ENCODE data around the gene BTBD7. TPM values are rescaled to one million over a fixed set of nuclear protein-coding genes. Genes with fewer than 3 reads are reported as not detected.

BTBD7 gene
- total RNA-seq, 2 donors from 2014 or later, result 16.3 to 25.1 TPM

GRCh38 chr14:93306812-93307211, 26.0 kb downstream of the BTBD7 start:
- H3K9me3 ChIP-seq, result no peaks in the 10 kb centered on the region
- H3K4me1 ChIP-seq, result peaks cover 20% of the 10 kb centered on the region
- no peak for ATAC-seq
- intact Hi-C loops (cut with DNase I), result no loop called here
- no peak overlapping the region for H3K27ac ChIP-seq
- no peaks in the 10 kb centered on the region for H3K36me3 ChIP-seq (replicated peaks in 1 of 2; ENCODE audit: insufficient read depth in 1 of 2, low read depth in 2 of 2)
- no peaks in the 10 kb centered on the region for H3K27me3 ChIP-seq
- no peak for DNase-seq
- H3K4me3 ChIP-seq, result no peak overlapping the region
- TF ChIP-seq POLR2A (IDR thresholded peaks at IDR 0.05), result no peak
- TF ChIP-seq, protein P1, sequence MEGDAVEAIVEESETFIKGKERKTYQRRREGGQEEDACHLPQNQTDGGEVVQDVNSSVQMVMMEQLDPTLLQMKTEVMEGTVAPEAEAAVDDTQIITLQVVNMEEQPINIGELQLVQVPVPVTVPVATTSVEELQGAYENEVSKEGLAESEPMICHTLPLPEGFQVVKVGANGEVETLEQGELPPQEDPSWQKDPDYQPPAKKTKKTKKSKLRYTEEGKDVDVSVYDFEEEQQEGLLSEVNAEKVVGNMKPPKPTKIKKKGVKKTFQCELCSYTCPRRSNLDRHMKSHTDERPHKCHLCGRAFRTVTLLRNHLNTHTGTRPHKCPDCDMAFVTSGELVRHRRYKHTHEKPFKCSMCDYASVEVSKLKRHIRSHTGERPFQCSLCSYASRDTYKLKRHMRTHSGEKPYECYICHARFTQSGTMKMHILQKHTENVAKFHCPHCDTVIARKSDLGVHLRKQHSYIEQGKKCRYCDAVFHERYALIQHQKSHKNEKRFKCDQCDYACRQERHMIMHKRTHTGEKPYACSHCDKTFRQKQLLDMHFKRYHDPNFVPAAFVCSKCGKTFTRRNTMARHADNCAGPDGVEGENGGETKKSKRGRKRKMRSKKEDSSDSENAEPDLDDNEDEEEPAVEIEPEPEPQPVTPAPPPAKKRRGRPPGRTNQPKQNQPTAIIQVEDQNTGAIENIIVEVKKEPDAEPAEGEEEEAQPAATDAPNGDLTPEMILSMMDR (IDR thresholded peaks at IDR 0.05), result no peak

DNA sequence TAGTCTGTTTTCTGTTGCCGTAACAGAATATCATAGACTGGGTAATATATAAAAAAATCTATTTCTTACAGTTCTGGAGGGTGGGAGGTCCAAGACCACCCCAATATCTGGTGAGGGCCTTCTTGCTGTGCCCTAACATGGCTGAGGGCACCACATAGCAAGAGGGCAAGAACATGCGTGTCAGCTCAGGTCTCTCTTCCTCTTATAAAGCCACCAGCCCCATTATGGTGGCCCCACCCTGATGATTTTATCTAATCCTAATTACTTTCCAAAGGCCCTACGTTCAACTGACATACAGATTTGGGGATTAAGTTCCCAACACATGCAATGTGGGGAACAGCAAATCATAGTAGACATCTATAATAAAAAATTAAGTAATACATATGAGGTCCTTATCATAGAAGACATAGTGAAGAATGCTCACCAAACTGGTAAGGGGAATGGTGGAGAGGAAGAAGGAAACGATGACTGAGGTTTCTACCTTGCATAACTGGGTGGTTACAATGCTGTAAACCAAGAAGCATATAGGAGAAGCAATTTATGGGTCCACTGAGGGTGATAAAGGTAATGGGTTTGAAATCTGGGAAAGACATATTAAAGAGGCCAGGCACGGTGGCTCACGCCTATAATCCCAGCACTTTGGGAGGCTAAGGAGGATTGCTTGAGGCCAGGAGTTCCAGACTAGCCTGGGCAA, 27.0 kb downstream of the BTBD7 start:
- H3K27ac ChIP-seq, result no peak overlapping the region
- H3K4me1 ChIP-seq, result peaks cover 23% of the 10 kb centered on the region
- no peaks in the 10 kb centered on the region for H3K27me3 ChIP-seq
- TF ChIP-seq POLR2A (IDR thresholded peaks at IDR 0.05), result no peak
- TF ChIP-seq, protein P1 (IDR thresholded peaks at IDR 0.05), result no peak
- no peak for DNase-seq
- ATAC-seq, result no peak
- no peaks in the 10 kb centered on the region for H3K9me3 ChIP-seq
- intact Hi-C loops (cut with DNase I), result no loop called here
- 84 to 93% methylated on average over 6 of the region's 6 CpGs for WGBS, 2 donors
- no peak overlapping the region for H3K4me3 ChIP-seq
- H3K36me3 ChIP-seq (replicated peaks in 1 of 2; ENCODE audit: insufficient read depth in 1 of 2, low read depth in 2 of 2), result no peaks in the 10 kb centered on the region

GRCh38 chr14:93304771-93305170, 28.1 kb downstream of the BTBD7 start:
- no peaks in the 10 kb centered on the region for H3K9me3 ChIP-seq
- DNase-seq (no peak), ATAC-seq (no peak)
- H3K27me3 ChIP-seq, result no peaks in the 10 kb centered on the region
- WGBS, 2 donors, result 93 to 94% methylated on average over 1 of the region's 1 CpG
- H3K36me3 ChIP-seq (replicated peaks in 1 of 2; ENCODE audit: insufficient read depth in 1 of 2, low read depth in 2 of 2), result no peaks in the 10 kb centered on the region
- H3K4me1 ChIP-seq, result peaks cover 18% of the 10 kb centered on the region
- intact Hi-C loops (cut with DNase I), result no loop called here
- H3K27ac ChIP-seq, result no peak overlapping the region
- no peak overlapping the region for H3K4me3 ChIP-seq
- no peak for TF ChIP-seq POLR2A (IDR thresholded peaks at IDR 0.05)
- TF ChIP-seq, protein P1 (IDR thresholded peaks at IDR 0.05), result no peak

- ATAC-seq (no peak), DNase-seq (no peak)
- TF ChIP-seq, protein P1 (IDR thresholded peaks at IDR 0.05), result no peak
- TF ChIP-seq POLR2A (IDR thresholded peaks at IDR 0.05), result no peak
- Histone ChIP-seq H3K27me3 (no peaks in the 10 kb centered on the region), H3K9me3 (no peaks in the 10 kb centered on the region), H3K36me3 (replicated peaks in 1 of 2; ENCODE audit: insufficient read depth in 1 of 2, low read depth in 2 of 2) (no peaks in the 10 kb centered on the region), H3K4me3 (no peak overlapping the region), H3K4me1 (peaks cover 13% of the 10 kb centered on the region), H3K27ac (no peak overlapping the region)
- WGBS, 2 donors, result 45 to 68% methylated on average over 3 of the region's 3 CpGs
- intact Hi-C loops (cut with DNase I), result no loop called here
Measured at GRCh38 chr14:93303659-93304058, 29.2 kb downstream of the BTBD7 start.
